Kidney (tissue), 14 donors: ENCODE results near the gene MGME1. TPM values are rescaled to one million over a fixed set of nuclear protein-coding genes. Genes with fewer than 3 reads are reported as not detected.
A peak's percentile ranks its signal among the peaks of the same experiment; 100 is the strongest.

Experiments
- DNase-seq, 5 donors: peaks; one replicate each; pipeline ENCODE4 v3.0.0-alpha.2; 2013 to 2020
- FAIRE-seq: peaks from 2 replicates; lab custom pipeline; 2012; peaks lifted over from hg19 to GRCh38; lab: Jason Lieb, UNC
- H3K27ac ChIP-seq, 2 donors: one replicate each; pipeline ENCODE4 v1.7.0; 2013; ENCODE audit warnings: low read depth in 2 of 2, low read length in 2 of 2, inconsistent platforms in 1 of 2
- H3K27me3 ChIP-seq: one replicate; pipeline ENCODE4 v1.7.1; 2013; ENCODE audit warnings: low read length, inconsistent platforms; ENCODE audit not compliant: control insufficient read depth, insufficient read depth
- H3K36me3 ChIP-seq, 3 donors: one replicate each; pipeline versions ENCODE4 v1.7.0 to v1.7.1; 2013; ENCODE audit warnings: low read length in 3 of 3, control low read depth in 1 of 3, inconsistent platforms in 1 of 3; ENCODE audit not compliant: insufficient read depth in 3 of 3, control insufficient read depth in 2 of 3
- H3K4me1 ChIP-seq, 3 donors: one replicate each; pipeline versions ENCODE4 v1.7.0 to v1.7.1; 2013; ENCODE audit warnings: low read length in 3 of 3, inconsistent platforms in 1 of 3, low read depth in 1 of 3; ENCODE audit not compliant: control insufficient read depth in 2 of 3, insufficient read depth in 2 of 3
- H3K4me3 ChIP-seq, 3 donors: one replicate each; pipeline versions ENCODE4 v1.7.0 to v1.8.1; 2013; ENCODE audit warnings: low read length in 3 of 3, control low read depth in 1 of 3, inconsistent platforms in 1 of 3
- H3K9ac ChIP-seq, 3 donors: one replicate each; pipeline versions ENCODE4 v1.7.0 to v1.7.1; 2013; ENCODE audit warnings: low read length in 3 of 3, control low read depth in 1 of 3, inconsistent platforms in 1 of 3
- H3K9me3 ChIP-seq, 3 donors: one replicate each; pipeline versions ENCODE4 v1.7.0 to v1.7.1; 2013; ENCODE audit warnings: low read length in 3 of 3, control low read depth in 1 of 3, inconsistent platforms in 1 of 3; ENCODE audit not compliant: control insufficient read depth in 2 of 3, insufficient read depth in 1 of 3
- intact Hi-C: fragments of 100-400 bp; cut with DNase I; formaldehyde crosslinking; loops from one replicate; pipeline ENCODE4 v1.11.1; 2022
- polyA plus RNA-seq: library from polyadenylated mRNA; stranded (reverse); fragments of 350-450 nt; fragmentation: Illumina TruSeq; extraction: RNeasy Lipid Tissue Mini Kit (QIAGEN cat#74804); gene quantifications from one replicate; pipeline ENCODE4 v1.2.3, GENCODE V29; 2014; ENCODE audit warnings: low read depth, low replicate concordance; ENCODE audit not compliant: insufficient read depth
- total RNA-seq: library from RNA; stranded (reverse); fragmentation: NEBNext Ultra II Directional; extraction: Animal tissue kit (Norgen Biotek cat#: 25700); gene quantifications from one replicate; pipeline ENCODE4 v1.2.1, GENCODE V29; 2021
- TF ChIP-seq, protein P1 (sequence below): IDR thresholded peaks from 3 replicates; pipeline ENCODE4 v1.5.1; 2012; ENCODE audit warnings: mild to moderate bottlenecking, moderate library complexity, borderline replicate concordance; ENCODE audit not compliant: insufficient read depth; ENCODE audit errors: extremely low read depth
- donor health status: control.
- donor health status: control.
- donor health status: control.
- donor health status: control.
- donor health status: control.
- donor health status: DM: yes; HTN: yes; CAD: no.
- donor health status: Normal renal cell carcinoma (clear cell type).

MGME1 gene
- total and polyA plus RNA-seq, 2 donors from 2014 or later: 15.5 to 16.7 TPM

- H3K27me3 ChIP-seq: no peaks in the 10 kb centered on the region
- DNase-seq: peak in 4 of 5 donors; percentile 49 to 65 (median 61)
- H3K4me3 ChIP-seq: no peak overlapping the region
- H3K4me1 ChIP-seq: peaks cover 0 to 6% (median 5%) of the 10 kb centered on the region in 3 donors
- FAIRE-seq: no peak
- intact Hi-C loops: no loop called here
- H3K9ac ChIP-seq: no peak overlapping the region
- no peaks in the 10 kb centered on the region for H3K9me3 ChIP-seq
- TF ChIP-seq, protein P1, sequence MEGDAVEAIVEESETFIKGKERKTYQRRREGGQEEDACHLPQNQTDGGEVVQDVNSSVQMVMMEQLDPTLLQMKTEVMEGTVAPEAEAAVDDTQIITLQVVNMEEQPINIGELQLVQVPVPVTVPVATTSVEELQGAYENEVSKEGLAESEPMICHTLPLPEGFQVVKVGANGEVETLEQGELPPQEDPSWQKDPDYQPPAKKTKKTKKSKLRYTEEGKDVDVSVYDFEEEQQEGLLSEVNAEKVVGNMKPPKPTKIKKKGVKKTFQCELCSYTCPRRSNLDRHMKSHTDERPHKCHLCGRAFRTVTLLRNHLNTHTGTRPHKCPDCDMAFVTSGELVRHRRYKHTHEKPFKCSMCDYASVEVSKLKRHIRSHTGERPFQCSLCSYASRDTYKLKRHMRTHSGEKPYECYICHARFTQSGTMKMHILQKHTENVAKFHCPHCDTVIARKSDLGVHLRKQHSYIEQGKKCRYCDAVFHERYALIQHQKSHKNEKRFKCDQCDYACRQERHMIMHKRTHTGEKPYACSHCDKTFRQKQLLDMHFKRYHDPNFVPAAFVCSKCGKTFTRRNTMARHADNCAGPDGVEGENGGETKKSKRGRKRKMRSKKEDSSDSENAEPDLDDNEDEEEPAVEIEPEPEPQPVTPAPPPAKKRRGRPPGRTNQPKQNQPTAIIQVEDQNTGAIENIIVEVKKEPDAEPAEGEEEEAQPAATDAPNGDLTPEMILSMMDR: no peak
- H3K27ac ChIP-seq: no peak overlapping the region
- H3K36me3 ChIP-seq: no peaks in the 10 kb centered on the region
Measured at GRCh38 chr20:18032977-18033892, 64.4 kb downstream of the MGME1 start.

DNA sequence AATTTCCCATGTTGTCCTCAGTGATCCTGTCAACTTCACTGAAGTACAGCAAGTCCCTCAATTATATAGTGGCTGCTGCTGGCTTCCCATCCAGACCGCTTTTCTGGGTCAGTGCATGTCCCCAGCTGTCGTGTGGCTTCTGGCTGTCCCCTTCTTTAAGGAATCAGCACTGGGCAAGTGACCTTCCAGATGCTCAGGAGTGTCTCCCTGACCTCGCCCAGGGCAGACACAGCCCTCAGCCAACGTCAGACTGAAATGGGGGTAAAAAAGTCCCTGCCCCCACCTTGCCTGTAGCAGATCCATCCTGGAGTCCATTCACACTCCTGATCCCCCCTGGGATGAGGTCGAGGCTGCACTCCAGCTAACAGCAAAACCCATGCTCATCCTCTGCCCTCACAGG is 65.2 kb downstream of the MGME1 start:
- no peak overlapping the region for H3K27ac ChIP-seq
- no peak overlapping the region for H3K9ac ChIP-seq
- H3K36me3 ChIP-seq: no peaks in the 10 kb centered on the region
- H3K9me3 ChIP-seq: no peaks in the 10 kb centered on the region
- H3K4me3 ChIP-seq: no peak overlapping the region
- TF ChIP-seq, protein P1: no peak
- intact Hi-C loops: no loop called here
- DNase-seq (no peak), FAIRE-seq (no peak)
- peaks cover 0 to 6% (median 5%) of the 10 kb centered on the region in 3 donors for H3K4me1 ChIP-seq
- H3K27me3 ChIP-seq: no peaks in the 10 kb centered on the region

- no peaks in the 10 kb centered on the region for H3K36me3 ChIP-seq
- no peak for DNase-seq
- TF ChIP-seq, protein P1: no peak
- peaks cover 0 to under 1% (median 0%) of the 10 kb centered on the region in 3 donors for H3K4me1 ChIP-seq
- FAIRE-seq: no peak
- H3K9ac ChIP-seq: no peak overlapping the region
- H3K4me3 ChIP-seq: no peak overlapping the region
- H3K9me3 ChIP-seq: no peaks in the 10 kb centered on the region
- H3K27ac ChIP-seq: no peak overlapping the region
- intact Hi-C loops: no loop called here
- no peaks in the 10 kb centered on the region for H3K27me3 ChIP-seq
Measured at GRCh38 chr20:18039063-18039462, 70.2 kb downstream of the MGME1 start.

Other genes starting within 250 kb of the MGME1 start
- 94.9 TPM for gene SNX5, start 224 bp upstream of the MGME1 start, total RNA-seq
- 133 TPM for gene SNX5, start 224 bp upstream of the MGME1 start, polyA plus RNA-seq
- gene OVOL2, start 88.9 kb downstream of the MGME1 start, total RNA-seq: 4.8 TPM
- gene OVOL2, start 88.9 kb downstream of the MGME1 start, polyA plus RNA-seq: 4.1 TPM
- 12.8 TPM for gene KAT14, start 168.8 kb downstream of the MGME1 start, total RNA-seq
- gene KAT14, start 168.8 kb downstream of the MGME1 start, polyA plus RNA-seq: 10.2 TPM
- 13.1 TPM for gene PET117, start 168.8 kb downstream of the MGME1 start, total RNA-seq
- gene PET117, start 168.8 kb downstream of the MGME1 start, polyA plus RNA-seq: 19.7 TPM